Chondrocyte (in vitro differentiated cells): ENCODE data around the gene SPTBN4. TPM values are rescaled to one million over a fixed set of nuclear protein-coding genes. Genes with fewer than 3 reads are reported as not detected.

ENCODE experiments used
- DNase-seq: peaks from one replicate; pipeline ENCODE4 v3.0.0; 2021; ENCODE audit warnings: mixed read lengths, low spot score
- H3K27ac Mint-ChIP-seq: one replicate; pipeline ENCODE4 v1.8.0; 2021; ENCODE audit warnings: mild to moderate bottlenecking, moderate library complexity, mixed read lengths; ENCODE audit not compliant: unreplicated experiment
- H3K27me3 Mint-ChIP-seq: 2 replicates; pipeline ENCODE4 v1.8.0; 2021; ENCODE audit warnings: low read depth, mixed read lengths
- H3K36me3 Mint-ChIP-seq: 2 replicates; pipeline ENCODE4 v1.8.0; 2021; ENCODE audit warnings: low read depth, mixed read lengths
- H3K4me1 Mint-ChIP-seq: 2 replicates; pipeline ENCODE4 v1.8.0; 2021; ENCODE audit warnings: low read depth, mild to moderate bottlenecking, mixed read lengths
- H3K4me3 Mint-ChIP-seq: one replicate; pipeline ENCODE4 v1.8.0; 2021; ENCODE audit warnings: mild to moderate bottlenecking, moderate library complexity, mixed read lengths; ENCODE audit not compliant: unreplicated experiment
- H3K9me3 Mint-ChIP-seq: 2 replicates; pipeline ENCODE4 v1.8.0; 2021; ENCODE audit warnings: low read depth, mixed read lengths
- total RNA-seq: library from RNA; stranded (reverse); gene quantifications from 3 replicates; pipeline ENCODE4 v1.2.1, GENCODE V29; 2021
- TF ChIP-seq, protein P1 (sequence below): fragments of 200-600 bp; sonication (generic); IDR thresholded peaks from 2 replicates; pipeline ENCODE4 v1.5.0; 2021; ENCODE audit warnings: antibody characterized with exemption, mild to moderate bottlenecking, moderate library complexity

SPTBN4 gene
- total RNA-seq, 1 donor from 2014 or later, result 2.5 TPM

DNA sequence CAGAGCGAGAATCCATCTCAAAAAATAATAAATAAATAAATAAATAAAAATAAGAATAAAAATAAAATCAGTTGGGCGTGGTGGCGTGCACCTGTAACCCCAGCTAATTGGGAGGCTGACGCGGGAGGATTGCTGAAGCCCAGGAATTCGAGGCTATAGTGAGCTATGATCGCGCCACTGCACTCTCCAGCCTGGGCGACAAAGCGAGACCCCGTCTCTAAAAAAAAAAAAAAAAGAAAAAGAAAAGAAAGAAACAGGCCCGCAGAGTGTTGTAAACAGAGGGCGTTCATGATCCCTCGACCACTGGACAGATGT is 46.4 kb upstream of the SPTBN4 start:
- H3K27me3 Mint-ChIP-seq, result no peaks in the 10 kb centered on the region
- peak overlapping the region; percentile 84 for H3K27ac Mint-ChIP-seq
- no peak for DNase-seq
- no peaks in the 10 kb centered on the region for H3K9me3 Mint-ChIP-seq
- H3K4me3 Mint-ChIP-seq, result peak overlapping the region; percentile 79
- peaks cover 31% of the 10 kb centered on the region for H3K4me1 Mint-ChIP-seq
- TF ChIP-seq, protein P1, sequence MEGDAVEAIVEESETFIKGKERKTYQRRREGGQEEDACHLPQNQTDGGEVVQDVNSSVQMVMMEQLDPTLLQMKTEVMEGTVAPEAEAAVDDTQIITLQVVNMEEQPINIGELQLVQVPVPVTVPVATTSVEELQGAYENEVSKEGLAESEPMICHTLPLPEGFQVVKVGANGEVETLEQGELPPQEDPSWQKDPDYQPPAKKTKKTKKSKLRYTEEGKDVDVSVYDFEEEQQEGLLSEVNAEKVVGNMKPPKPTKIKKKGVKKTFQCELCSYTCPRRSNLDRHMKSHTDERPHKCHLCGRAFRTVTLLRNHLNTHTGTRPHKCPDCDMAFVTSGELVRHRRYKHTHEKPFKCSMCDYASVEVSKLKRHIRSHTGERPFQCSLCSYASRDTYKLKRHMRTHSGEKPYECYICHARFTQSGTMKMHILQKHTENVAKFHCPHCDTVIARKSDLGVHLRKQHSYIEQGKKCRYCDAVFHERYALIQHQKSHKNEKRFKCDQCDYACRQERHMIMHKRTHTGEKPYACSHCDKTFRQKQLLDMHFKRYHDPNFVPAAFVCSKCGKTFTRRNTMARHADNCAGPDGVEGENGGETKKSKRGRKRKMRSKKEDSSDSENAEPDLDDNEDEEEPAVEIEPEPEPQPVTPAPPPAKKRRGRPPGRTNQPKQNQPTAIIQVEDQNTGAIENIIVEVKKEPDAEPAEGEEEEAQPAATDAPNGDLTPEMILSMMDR, result no peak
- H3K36me3 Mint-ChIP-seq, result peaks cover 6% of the 10 kb centered on the region

DNA sequence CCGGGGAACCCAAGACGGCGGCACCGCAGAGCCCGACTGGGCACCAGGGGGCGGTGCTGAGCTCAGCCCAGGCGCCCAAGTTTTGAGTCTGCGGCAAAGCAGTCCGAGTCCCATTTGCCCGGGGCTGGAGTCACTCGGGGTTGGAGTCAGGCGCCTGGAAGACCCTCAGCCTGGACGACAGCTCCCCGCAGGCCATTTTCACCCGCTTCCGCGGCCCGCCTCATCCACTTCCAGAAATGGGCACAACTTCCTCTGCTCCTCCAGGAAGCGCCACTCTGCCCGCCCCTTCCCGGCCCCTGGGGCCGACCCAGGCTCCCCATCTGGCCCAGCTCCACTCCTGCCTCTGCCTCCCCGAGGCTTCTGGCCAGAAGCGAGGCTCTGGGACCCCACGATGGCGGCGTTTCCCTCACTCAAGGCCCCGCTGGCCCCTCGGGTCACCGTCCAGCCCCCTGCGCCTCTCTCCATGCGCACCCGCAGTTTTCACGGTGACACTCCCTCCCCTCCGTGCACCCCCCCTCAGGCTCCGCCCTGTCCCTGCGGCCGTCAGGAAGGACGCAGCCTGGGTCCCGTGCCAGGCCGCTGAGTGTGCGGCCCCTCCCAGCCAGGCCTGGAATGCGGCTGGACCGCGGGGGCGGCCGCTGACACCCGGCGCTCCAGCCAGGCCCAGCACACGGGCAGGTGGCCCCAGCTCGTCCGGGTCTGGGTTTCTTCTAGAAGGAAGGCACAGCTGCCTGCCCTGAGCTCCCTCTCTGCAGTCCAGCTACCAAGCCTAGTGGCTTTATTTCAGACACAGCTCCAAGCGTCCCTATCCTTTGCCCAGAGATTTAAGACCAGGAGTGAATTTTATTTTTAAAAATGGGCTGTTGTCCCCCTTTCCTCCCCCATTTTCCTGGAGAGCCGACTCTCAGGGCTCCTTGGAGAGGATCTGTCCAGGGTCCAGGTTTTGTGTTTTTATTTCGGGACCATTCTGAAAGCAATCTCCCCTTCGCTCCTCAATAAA is 45.7 kb upstream of the SPTBN4 start:
- no peaks in the 10 kb centered on the region for H3K27me3 Mint-ChIP-seq
- H3K27ac Mint-ChIP-seq, result peak overlapping the region; percentile 84
- H3K9me3 Mint-ChIP-seq, result no peaks in the 10 kb centered on the region
- H3K4me1 Mint-ChIP-seq, result peaks cover 32% of the 10 kb centered on the region
- peak overlapping the region; percentile 79 for H3K4me3 Mint-ChIP-seq
- peaks cover 6% of the 10 kb centered on the region for H3K36me3 Mint-ChIP-seq
- DNase-seq, result peak; percentile 94
- TF ChIP-seq, protein P1, result peak; percentile 100

DNA sequence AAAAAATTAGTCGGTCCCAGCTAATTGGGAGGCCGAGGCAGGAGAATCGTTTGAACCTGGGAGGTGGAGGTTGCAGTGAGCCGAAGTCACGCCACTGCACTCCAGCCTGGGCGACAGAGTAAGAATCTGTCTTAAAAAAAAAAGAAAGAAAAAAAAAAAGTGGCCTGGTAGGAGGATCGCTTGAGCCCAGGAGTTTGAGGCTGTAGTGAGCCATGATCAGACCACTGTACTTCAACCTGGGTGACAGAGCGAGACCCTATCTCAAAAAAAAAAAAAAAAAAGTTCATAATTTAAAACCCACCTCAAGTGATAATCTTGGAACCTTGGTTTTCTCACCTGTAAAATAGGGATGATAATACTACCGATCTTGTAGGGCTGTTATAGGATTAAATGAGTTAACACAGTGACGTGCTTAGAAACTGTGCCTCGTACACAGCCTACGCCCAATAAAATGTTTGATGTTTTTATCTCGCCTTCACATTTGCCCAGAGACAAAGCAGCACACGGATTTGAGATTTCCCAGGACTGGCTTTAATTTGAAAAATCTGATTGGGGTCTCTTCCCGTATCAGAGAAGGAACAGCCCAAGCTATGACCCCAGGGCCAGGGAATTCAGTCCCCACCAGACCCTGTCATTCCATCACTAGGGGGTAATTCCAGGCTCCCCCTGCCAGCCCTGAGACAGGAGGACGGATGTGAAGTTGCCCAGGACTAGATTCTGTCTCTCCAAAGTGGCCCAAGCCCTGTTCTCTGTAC is 44.6 kb upstream of the SPTBN4 start:
- H3K4me1 Mint-ChIP-seq, result peaks cover 32% of the 10 kb centered on the region
- no peaks in the 10 kb centered on the region for H3K9me3 Mint-ChIP-seq
- TF ChIP-seq, protein P1, result no peak
- no peaks in the 10 kb centered on the region for H3K27me3 Mint-ChIP-seq
- peak overlapping the region; percentile 84 for H3K27ac Mint-ChIP-seq
- peak overlapping the region; percentile 4 for H3K4me3 Mint-ChIP-seq
- DNase-seq, result no peak
- peaks cover 6% of the 10 kb centered on the region for H3K36me3 Mint-ChIP-seq

DNA sequence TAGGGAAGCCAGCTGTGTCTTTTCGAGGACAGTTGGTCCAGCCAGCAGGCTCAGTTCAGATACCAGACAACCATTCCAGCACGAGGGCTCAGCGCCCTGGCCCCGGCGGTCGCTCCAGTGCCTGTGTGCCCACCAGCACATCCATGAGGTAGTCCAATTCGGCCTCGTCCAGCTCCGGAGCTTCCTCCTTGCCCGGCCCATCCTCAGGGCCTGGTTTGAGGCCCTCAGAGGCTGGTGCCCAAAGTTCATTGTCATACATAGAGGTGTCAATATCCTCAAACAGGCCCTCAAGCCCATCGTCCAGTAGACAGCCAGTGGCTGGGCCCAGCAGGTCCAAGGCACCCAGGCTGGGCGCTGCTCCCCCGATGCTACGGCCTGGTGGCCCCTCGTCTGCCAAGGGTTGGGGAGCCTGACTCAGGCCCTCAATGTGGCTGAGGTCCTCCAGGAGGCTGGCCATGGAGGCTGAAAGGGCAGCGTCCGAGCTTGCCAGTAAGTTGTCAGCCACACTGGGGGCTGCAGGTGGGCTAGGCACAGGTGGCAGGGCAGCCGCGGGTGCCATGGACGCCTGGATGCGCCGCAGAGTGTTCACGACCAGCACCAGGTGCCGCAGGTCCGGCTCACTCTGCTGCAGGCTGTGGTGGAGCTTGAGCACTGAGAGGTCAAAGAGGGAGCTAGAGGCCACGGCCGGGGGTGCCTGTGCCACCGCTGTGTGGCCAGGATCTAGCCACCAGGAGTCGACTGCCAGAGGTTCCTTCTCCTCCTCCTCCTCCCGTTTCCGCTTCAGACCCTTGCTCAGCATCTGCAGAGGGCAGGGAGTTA is 43.8 kb upstream of the SPTBN4 start:
- peaks cover 31% of the 10 kb centered on the region for H3K4me1 Mint-ChIP-seq
- DNase-seq, result no peak
- H3K9me3 Mint-ChIP-seq, result no peaks in the 10 kb centered on the region
- H3K4me3 Mint-ChIP-seq, result no peak overlapping the region
- peak overlapping the region; percentile 84 for H3K27ac Mint-ChIP-seq
- TF ChIP-seq, protein P1, result no peak
- H3K36me3 Mint-ChIP-seq, result peaks cover 6% of the 10 kb centered on the region
- no peaks in the 10 kb centered on the region for H3K27me3 Mint-ChIP-seq
